Stimulated activated naive CD4-positive, alpha-beta T cell (primary cell): ENCODE results near the gene CDX1.

Experiments used
- DNase-seq, 6 experiments: peaks; one replicate each; lab custom pipeline; 2025; lab: John Stamatoyannopoulos, UW

Gene CDX1

GRCh38 chr5:150166650-150167511 lies at the start of gene CDX1:
TSS of gene CDX1 (plus strand) at chr5:150166778. CDS start at chr5:150166877, 99 bp downstream.
- no peak for DNase-seq

- DNase-seq: no peak
Observed at GRCh38 chr5:150117945-150118560, 48.5 kb upstream of the CDX1 start.

GRCh38 chr5:150118561-150119229 lies 47.9 kb upstream of the CDX1 start:
- no peak for DNase-seq

- DNase-seq: no peak
Observed at GRCh38 chr5:150119421-150120061, 47.0 kb upstream of the CDX1 start.

GRCh38 chr5:150120062-150120441 lies 46.5 kb upstream of the CDX1 start:
- no peak for DNase-seq

GRCh38 chr5:150120617-150121447 lies 45.7 kb upstream of the CDX1 start:
- DNase-seq: no peak

- no peak for DNase-seq
Observed at GRCh38 chr5:150121448-150122157, 45.0 kb upstream of the CDX1 start.

- DNase-seq: no peak
Observed at GRCh38 chr5:150122158-150122510, 44.4 kb upstream of the CDX1 start.

- no peak for DNase-seq
Observed at GRCh38 chr5:150122536-150123481, 43.8 kb upstream of the CDX1 start.

- DNase-seq: no peak
Observed at GRCh38 chr5:150123542-150123941, 43.0 kb upstream of the CDX1 start.

- DNase-seq: no peak
Observed at GRCh38 chr5:150124111-150124557, 42.4 kb upstream of the CDX1 start.

- no peak for DNase-seq
Observed at GRCh38 chr5:150124596-150124995, 42.0 kb upstream of the CDX1 start.

- no peak for DNase-seq
Observed at GRCh38 chr5:150125334-150125733, 41.2 kb upstream of the CDX1 start.

- no peak for DNase-seq
Observed at GRCh38 chr5:150126199-150126920, 40.2 kb upstream of the CDX1 start.

- no peak for DNase-seq
Observed at GRCh38 chr5:150126921-150127265, 39.7 kb upstream of the CDX1 start.

GRCh38 chr5:150129454-150129812 lies 37.1 kb upstream of the CDX1 start:
- DNase-seq: no peak

GRCh38 chr5:150129813-150130492 lies 36.6 kb upstream of the CDX1 start:
- DNase-seq: peak in 2 of 6 experiments; percentile 10 to 21

GRCh38 chr5:150130493-150130922 lies 36.1 kb upstream of the CDX1 start:
- DNase-seq: no peak

- no peak for DNase-seq
Observed at GRCh38 chr5:150131461-150131860, 35.1 kb upstream of the CDX1 start.
